Esophagus (tissue), 2 donors: ENCODE data around the gene PALLD. TPM values are rescaled to one million over a fixed set of nuclear protein-coding genes. Genes with fewer than 3 reads are reported as not detected.

ENCODE experiments used
- H3K27ac ChIP-seq, 2 donors: one replicate each; pipeline ENCODE4 v1.5.1; 2013; ENCODE audit warnings: low read depth in 2 of 2, mild to moderate bottlenecking in 2 of 2, inconsistent platforms in 1 of 2, low read length in 1 of 2, moderate library complexity in 1 of 2
- H3K27me3 ChIP-seq, 2 donors: one replicate each; pipeline ENCODE4 v1.6.1; 2013; ENCODE audit warnings: low read length in 2 of 2, control low read depth in 1 of 2, mild to moderate bottlenecking in 1 of 2; ENCODE audit not compliant: insufficient read depth in 2 of 2, control insufficient read depth in 1 of 2
- H3K36me3 ChIP-seq, 2 donors: one replicate each; pipeline ENCODE4 v1.6.1; 2013; ENCODE audit warnings: low read length in 1 of 2; ENCODE audit not compliant: control insufficient read depth in 2 of 2, insufficient read depth in 2 of 2
- H3K4me1 ChIP-seq, 2 donors: one replicate each; pipeline ENCODE4 v1.6.1; 2013; ENCODE audit warnings: low read length in 1 of 2; ENCODE audit not compliant: control insufficient read depth in 2 of 2, insufficient read depth in 2 of 2
- H3K4me3 ChIP-seq, 2 donors: one replicate each; pipeline ENCODE4 v1.5.1; 2013; ENCODE audit warnings: low read length in 2 of 2, mild to moderate bottlenecking in 2 of 2, low read depth in 1 of 2, moderate library complexity in 1 of 2
- H3K9me3 ChIP-seq, 2 donors: one replicate each; pipeline ENCODE4 v1.6.1; 2013; ENCODE audit warnings: mild to moderate bottlenecking in 2 of 2, low read depth in 1 of 2, low read length in 1 of 2, moderate library complexity in 1 of 2; ENCODE audit not compliant: control insufficient read depth in 2 of 2, insufficient read depth in 1 of 2
- WGBS, 2 donors: extraction: QIAGEN DNeasy Blood & Tissue Kit; methylation state at CpG; one replicate each; pipeline ENCODE4 v1.1.7; 2013; 5-methylcytosine and 5-hydroxymethylcytosine counted together
- polyA plus RNA-seq, 2 donors: library from polyadenylated mRNA; stranded (reverse); fragments of 200-250 nt; gene quantifications; one replicate each; pipeline ENCODE4 v1.2.3, GENCODE V29; 2013
- donor health status: healthy with polysubstance abuse.
- donor health status: Bipolar disorder and iron deficiency.

Gene PALLD
- polyA plus RNA-seq, 2 donors = 34.7 to 101 TPM

- WGBS, 2 donors = 83 to 87% methylated on average over 8 of the region's 8 CpGs
Measured at GRCh38 chr4:168884251-168885124, 387.6 kb downstream of the PALLD start.

GRCh38 chr4:168885400-168885799, 388.5 kb downstream of the PALLD start:
- Histone ChIP-seq H3K27ac (no peak overlapping the region), H3K9me3 (no peaks in the 10 kb centered on the region), H3K4me3 (no peak overlapping the region), H3K27me3 (no peaks in the 10 kb centered on the region), H3K36me3 (peaks cover 3% of the 10 kb centered on the region in 2 donors), H3K4me1 (no peaks in the 10 kb centered on the region)
- WGBS, 2 donors = 63 to 67% methylated on average over 2 of the region's 2 CpGs

More at GRCh38 chr4:168884251-168885124, 387.6 kb downstream of the PALLD start:
- Histone ChIP-seq H3K4me1 (no peaks in the 10 kb centered on the region), H3K27ac (no peak overlapping the region), H3K9me3 (no peaks in the 10 kb centered on the region), H3K27me3 (no peaks in the 10 kb centered on the region), H3K4me3 (no peak overlapping the region), H3K36me3 (peaks cover 0 to 3% of the 10 kb centered on the region in 2 donors)

GRCh38 chr4:168886351-168886750, 389.5 kb downstream of the PALLD start:
- Histone ChIP-seq H3K4me1 (no peaks in the 10 kb centered on the region), H3K27ac (no peak overlapping the region), H3K27me3 (no peaks in the 10 kb centered on the region), H3K4me3 (no peak overlapping the region), H3K36me3 (peaks cover 6 to 9% of the 10 kb centered on the region in 2 donors), H3K9me3 (no peaks in the 10 kb centered on the region)

- Histone ChIP-seq H3K27ac (no peak overlapping the region), H3K9me3 (no peaks in the 10 kb centered on the region)
Measured at GRCh38 chr4:168887809-168888208, 391.0 kb downstream of the PALLD start.

GRCh38 chr4:168888715-168889215, 391.9 kb downstream of the PALLD start:
- no peaks in the 10 kb centered on the region for H3K9me3 ChIP-seq
- H3K27ac ChIP-seq = no peak overlapping the region
- peaks cover 6 to 9% of the 10 kb centered on the region in 2 donors for H3K36me3 ChIP-seq
- H3K27me3 ChIP-seq = no peaks in the 10 kb centered on the region
- H3K4me1 ChIP-seq = no peaks in the 10 kb centered on the region
- H3K4me3 ChIP-seq = no peak overlapping the region
- WGBS, 2 donors = 91 to 92% methylated on average over 5 to 6 of the region's 6 CpGs

More at GRCh38 chr4:168887809-168888208, 391.0 kb downstream of the PALLD start:
- H3K4me3 ChIP-seq = no peak overlapping the region
- H3K27me3 ChIP-seq = no peaks in the 10 kb centered on the region
- H3K4me1 ChIP-seq = no peaks in the 10 kb centered on the region
- 75 to 86% methylated on average over 1 of the region's 1 CpG for WGBS, 2 donors
- H3K36me3 ChIP-seq = peaks cover 6 to 9% of the 10 kb centered on the region in 2 donors

- H3K9me3 ChIP-seq = no peaks in the 10 kb centered on the region
- no peak overlapping the region for H3K4me3 ChIP-seq
- peaks cover 6 to 9% of the 10 kb centered on the region in 2 donors for H3K36me3 ChIP-seq
- 94 to 97% methylated on average over 2 of the region's 2 CpGs for WGBS, 2 donors
- no peaks in the 10 kb centered on the region for H3K27me3 ChIP-seq
- H3K4me1 ChIP-seq = no peaks in the 10 kb centered on the region
- H3K27ac ChIP-seq = peak overlapping the region in 1 of 2 donors; percentile 13
Measured at GRCh38 chr4:168891086-168891485, 394.2 kb downstream of the PALLD start.

- no peaks in the 10 kb centered on the region for H3K9me3 ChIP-seq
- H3K27me3 ChIP-seq = no peaks in the 10 kb centered on the region
- no peak overlapping the region for H3K27ac ChIP-seq
- WGBS, 2 donors = 97 to 98% methylated on average over 3 of the region's 3 CpGs
- peaks cover 6 to 9% of the 10 kb centered on the region in 2 donors for H3K36me3 ChIP-seq
- H3K4me3 ChIP-seq = no peak overlapping the region
- no peaks in the 10 kb centered on the region for H3K4me1 ChIP-seq
Measured at GRCh38 chr4:168891688-168892087, 394.8 kb downstream of the PALLD start.

GRCh38 chr4:168892475-168892874, 395.6 kb downstream of the PALLD start:
- no peaks in the 10 kb centered on the region for H3K4me1 ChIP-seq
- H3K9me3 ChIP-seq = no peaks in the 10 kb centered on the region
- H3K27me3 ChIP-seq = no peaks in the 10 kb centered on the region
- no peak overlapping the region for H3K27ac ChIP-seq
- H3K4me3 ChIP-seq = no peak overlapping the region
- peaks cover 6 to 11% of the 10 kb centered on the region in 2 donors for H3K36me3 ChIP-seq

- H3K4me1 ChIP-seq = no peaks in the 10 kb centered on the region
- H3K27me3 ChIP-seq = no peaks in the 10 kb centered on the region
- H3K36me3 ChIP-seq = peaks cover 9 to 11% of the 10 kb centered on the region in 2 donors
- no peak overlapping the region for H3K27ac ChIP-seq
- H3K9me3 ChIP-seq = no peaks in the 10 kb centered on the region
- no peak overlapping the region for H3K4me3 ChIP-seq
- WGBS, 2 donors = 54 to 72% methylated on average over 2 of the region's 2 CpGs
Measured at GRCh38 chr4:168893205-168893604, 396.4 kb downstream of the PALLD start.

- Histone ChIP-seq H3K4me1 (no peaks in the 10 kb centered on the region), H3K27me3 (no peaks in the 10 kb centered on the region), H3K36me3 (peaks cover 8 to 16% of the 10 kb centered on the region in 2 donors), H3K27ac (no peak overlapping the region), H3K9me3 (no peaks in the 10 kb centered on the region), H3K4me3 (no peak overlapping the region)
- WGBS, 2 donors = 85 to 87% methylated on average over 3 of the region's 3 CpGs
Measured at GRCh38 chr4:168893807-168894206, 397.0 kb downstream of the PALLD start.
